ENCODE measurements around the gene RNF20.

RNF20 gene

DNA sequence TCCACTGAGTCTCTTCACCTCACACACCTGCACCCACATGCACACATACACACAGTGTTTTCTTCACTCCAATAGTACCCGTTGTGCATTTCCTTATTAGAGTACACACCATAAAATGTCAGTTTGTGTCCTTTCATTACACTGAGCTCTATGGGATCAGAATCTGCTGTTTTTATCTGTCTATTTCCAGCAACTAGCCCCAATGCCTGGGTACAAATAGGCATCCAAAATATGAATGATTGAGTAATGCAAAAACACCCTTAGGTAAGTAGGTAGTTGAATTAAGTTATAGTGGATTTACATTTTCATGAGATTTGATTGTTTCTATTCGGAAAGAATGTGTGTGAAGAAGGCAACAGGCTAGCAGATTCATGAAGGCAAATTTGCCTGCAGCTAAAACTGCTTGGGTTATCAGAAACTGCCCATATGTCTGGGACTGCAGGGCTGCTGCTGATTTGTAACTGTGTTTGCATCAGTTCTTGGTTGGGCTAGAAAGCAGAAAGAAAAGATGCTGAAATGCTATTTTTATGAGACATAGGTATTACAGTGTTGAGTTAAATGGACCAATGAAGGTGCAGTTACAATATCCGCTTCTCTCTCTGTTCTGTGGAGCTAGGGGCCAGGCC is 34.2 kb downstream of the RNF20 start:
- Histone ChIP-seq H3K4me3 (ENCODE audit: low read depth, low read length) (no peak overlapping the region), H3K36me3 (ENCODE audit: control insufficient read depth, insufficient read depth, low read length) (peaks cover 45% of the 10 kb centered on the region), H3K27ac (ENCODE audit: low read depth, low read length) (no peak overlapping the region), H3K9ac (ENCODE audit: low read depth, low read length) (no peak overlapping the region), H3K9me3 (ENCODE audit: control insufficient read depth, insufficient read depth, low read length) (no peaks in the 10 kb centered on the region), H3K27me3 (ENCODE audit: control insufficient read depth, insufficient read depth, low read length) (no peaks in the 10 kb centered on the region), H3K4me1 (ENCODE audit: control insufficient read depth, insufficient read depth, low read length) (peaks cover 21% of the 10 kb centered on the region)

DNA sequence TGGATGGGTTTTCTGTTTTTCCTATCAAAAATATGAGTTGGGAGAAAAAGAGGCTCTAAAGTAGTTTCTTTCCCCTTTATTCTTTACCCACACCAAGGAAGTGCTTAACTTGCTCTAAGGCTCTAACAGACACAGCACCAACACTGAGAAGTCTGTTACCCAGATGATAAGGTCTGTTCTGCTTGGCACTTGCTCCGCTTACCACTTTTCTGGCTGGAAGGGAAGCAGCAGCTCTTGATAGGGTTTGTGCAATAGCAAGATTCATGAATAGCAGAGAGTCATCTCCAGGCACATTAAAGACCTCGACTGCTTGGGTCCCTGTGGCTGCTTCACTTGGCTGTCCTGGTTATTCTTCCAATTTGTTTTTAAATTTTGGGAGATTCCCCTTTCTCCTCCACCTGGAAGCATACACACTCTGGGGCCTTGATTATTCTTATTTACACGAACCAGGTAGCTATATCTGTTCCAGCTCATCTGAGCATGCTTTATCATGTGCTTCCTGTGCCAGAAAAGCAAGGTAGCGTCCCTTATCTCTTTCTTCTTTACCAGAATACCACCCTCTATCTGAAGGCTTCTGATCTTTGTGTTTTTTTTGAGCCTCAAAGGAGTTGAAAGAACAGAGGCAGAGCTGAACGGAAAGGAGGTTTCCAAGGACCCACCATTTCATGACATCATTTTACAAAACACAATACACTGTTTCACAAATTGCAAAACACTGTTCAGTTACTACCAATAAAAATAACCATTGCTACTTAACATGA is 36.3 kb downstream of the RNF20 start:
- H3K9ac ChIP-seq (ENCODE audit: low read depth, low read length) = no peak overlapping the region
- no peak overlapping the region for H3K4me3 ChIP-seq (ENCODE audit: low read depth, low read length)
- peaks cover 24% of the 10 kb centered on the region for H3K4me1 ChIP-seq (ENCODE audit: control insufficient read depth, insufficient read depth, low read length)
- no peaks in the 10 kb centered on the region for H3K27me3 ChIP-seq (ENCODE audit: control insufficient read depth, insufficient read depth, low read length)
- no peaks in the 10 kb centered on the region for H3K9me3 ChIP-seq (ENCODE audit: control insufficient read depth, insufficient read depth, low read length)
- H3K36me3 ChIP-seq (ENCODE audit: control insufficient read depth, insufficient read depth, low read length) = peaks cover 30% of the 10 kb centered on the region
- no peak overlapping the region for H3K27ac ChIP-seq (ENCODE audit: low read depth, low read length)

DNA sequence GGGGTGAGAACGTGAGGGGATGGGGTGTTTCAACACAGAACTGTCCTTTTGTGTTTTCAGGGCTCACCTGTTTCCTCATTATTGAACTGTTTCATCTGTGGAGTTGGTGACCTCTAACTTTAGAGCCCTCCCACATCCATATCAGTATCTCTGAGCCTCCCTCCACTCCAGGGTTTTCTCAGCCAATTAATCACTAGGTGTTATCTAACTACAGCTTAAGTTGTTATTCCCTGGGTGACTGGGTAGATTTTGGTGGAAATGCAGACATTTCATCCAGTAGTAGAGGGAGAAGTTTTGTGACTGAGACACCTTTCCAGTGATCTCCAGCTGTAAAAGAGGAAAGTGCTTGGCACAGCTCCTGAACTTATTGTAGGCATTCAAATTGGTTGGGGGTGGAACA is 37.5 kb downstream of the RNF20 start:
- H3K9me3 ChIP-seq (ENCODE audit: control insufficient read depth, insufficient read depth, low read length) = no peaks in the 10 kb centered on the region
- H3K36me3 ChIP-seq (ENCODE audit: control insufficient read depth, insufficient read depth, low read length) = peaks cover 24% of the 10 kb centered on the region
- H3K27me3 ChIP-seq (ENCODE audit: control insufficient read depth, insufficient read depth, low read length) = no peaks in the 10 kb centered on the region
- H3K4me1 ChIP-seq (ENCODE audit: control insufficient read depth, insufficient read depth, low read length) = peaks cover 24% of the 10 kb centered on the region
- H3K9ac ChIP-seq (ENCODE audit: low read depth, low read length) = no peak overlapping the region
- no peak overlapping the region for H3K4me3 ChIP-seq (ENCODE audit: low read depth, low read length)
- no peak overlapping the region for H3K27ac ChIP-seq (ENCODE audit: low read depth, low read length)

DNA sequence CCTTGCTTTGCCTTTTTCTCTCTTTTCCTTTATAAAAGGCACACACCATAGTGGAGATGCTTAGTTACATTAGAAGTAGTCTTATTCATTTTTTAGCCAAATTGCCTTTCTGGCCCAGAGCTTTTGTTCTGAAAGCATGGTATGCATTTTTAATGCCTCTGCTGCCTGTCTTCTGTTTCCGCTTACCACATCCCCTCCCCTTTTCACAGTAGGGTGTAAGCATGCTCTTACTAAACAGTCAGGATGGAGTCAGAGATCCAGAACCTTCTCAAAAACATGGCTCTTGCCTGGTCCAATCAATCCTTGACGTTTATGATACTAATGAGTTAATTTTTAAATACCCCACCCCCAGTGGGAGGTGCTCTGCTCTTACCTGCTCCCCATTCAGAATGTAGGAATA is 38.7 kb downstream of the RNF20 start:
- Histone ChIP-seq H3K27me3 (ENCODE audit: control insufficient read depth, insufficient read depth, low read length) (no peaks in the 10 kb centered on the region), H3K9me3 (ENCODE audit: control insufficient read depth, insufficient read depth, low read length) (no peaks in the 10 kb centered on the region), H3K4me3 (ENCODE audit: low read depth, low read length) (no peak overlapping the region), H3K27ac (ENCODE audit: low read depth, low read length) (no peak overlapping the region), H3K9ac (ENCODE audit: low read depth, low read length) (no peak overlapping the region), H3K4me1 (ENCODE audit: control insufficient read depth, insufficient read depth, low read length) (peaks cover 24% of the 10 kb centered on the region), H3K36me3 (ENCODE audit: control insufficient read depth, insufficient read depth, low read length) (peaks cover 16% of the 10 kb centered on the region)

DNA sequence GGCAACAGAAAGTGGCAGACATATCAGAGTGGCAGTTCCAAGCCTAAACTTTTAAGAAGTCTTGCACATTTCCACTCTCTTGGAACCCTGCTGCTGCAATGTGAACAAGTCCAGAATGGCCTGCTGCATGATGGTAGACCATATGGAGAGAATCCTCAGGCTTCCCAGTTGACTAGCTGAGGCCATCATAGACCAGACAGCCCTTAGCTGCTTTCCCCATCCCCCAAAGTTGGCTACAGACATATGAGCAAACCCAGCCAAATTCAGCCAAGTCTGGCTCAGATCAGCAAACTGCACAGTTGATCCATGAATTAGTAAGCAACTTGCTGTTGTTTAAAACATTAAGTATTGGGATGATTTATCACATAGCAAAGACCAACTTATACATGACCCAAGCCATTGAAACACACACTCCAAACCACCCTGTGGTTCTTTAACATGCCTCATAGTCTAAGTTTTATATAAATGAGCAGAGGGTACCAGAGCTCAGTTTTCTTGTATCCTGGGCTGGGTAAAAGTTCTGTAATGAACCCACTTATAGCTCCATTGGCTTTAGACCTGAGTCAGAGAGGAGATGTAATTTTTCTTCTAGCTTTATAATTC is 41.2 kb downstream of the RNF20 start:
- no peaks in the 10 kb centered on the region for H3K27me3 ChIP-seq (ENCODE audit: control insufficient read depth, insufficient read depth, low read length)
- H3K9ac ChIP-seq (ENCODE audit: low read depth, low read length) = no peak overlapping the region
- peaks cover 29% of the 10 kb centered on the region for H3K4me1 ChIP-seq (ENCODE audit: control insufficient read depth, insufficient read depth, low read length)
- no peak overlapping the region for H3K27ac ChIP-seq (ENCODE audit: low read depth, low read length)
- no peaks in the 10 kb centered on the region for H3K36me3 ChIP-seq (ENCODE audit: control insufficient read depth, insufficient read depth, low read length)
- no peaks in the 10 kb centered on the region for H3K9me3 ChIP-seq (ENCODE audit: control insufficient read depth, insufficient read depth, low read length)
- no peak overlapping the region for H3K4me3 ChIP-seq (ENCODE audit: low read depth, low read length)

DNA sequence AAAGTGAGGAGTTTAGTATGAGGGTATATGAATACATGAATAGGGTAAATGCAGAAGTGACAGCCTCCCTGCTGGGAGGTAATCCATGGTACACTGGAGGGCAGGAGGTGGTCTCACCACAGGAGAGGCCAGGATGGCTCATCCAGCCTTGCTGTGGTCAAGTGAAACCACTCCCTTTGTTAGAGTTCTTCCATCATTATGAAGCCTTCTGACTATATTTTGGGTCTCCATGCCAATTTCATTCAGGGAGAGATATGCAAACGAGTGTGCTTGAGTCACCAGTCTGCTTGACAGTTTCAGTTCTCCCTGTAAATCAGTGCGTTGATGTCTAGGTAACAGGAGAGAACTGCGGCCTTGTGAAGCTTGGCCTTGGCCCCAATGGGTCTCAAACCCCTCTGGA is 44.7 kb downstream of the RNF20 start:
- no peaks in the 10 kb centered on the region for H3K27me3 ChIP-seq (ENCODE audit: control insufficient read depth, insufficient read depth, low read length)
- peaks cover 18% of the 10 kb centered on the region for H3K4me1 ChIP-seq (ENCODE audit: control insufficient read depth, insufficient read depth, low read length)
- H3K36me3 ChIP-seq (ENCODE audit: control insufficient read depth, insufficient read depth, low read length) = no peaks in the 10 kb centered on the region
- no peak overlapping the region for H3K4me3 ChIP-seq (ENCODE audit: low read depth, low read length)
- H3K27ac ChIP-seq (ENCODE audit: low read depth, low read length) = no peak overlapping the region
- H3K9me3 ChIP-seq (ENCODE audit: control insufficient read depth, insufficient read depth, low read length) = no peaks in the 10 kb centered on the region
- H3K9ac ChIP-seq (ENCODE audit: low read depth, low read length) = no peak overlapping the region

DNA sequence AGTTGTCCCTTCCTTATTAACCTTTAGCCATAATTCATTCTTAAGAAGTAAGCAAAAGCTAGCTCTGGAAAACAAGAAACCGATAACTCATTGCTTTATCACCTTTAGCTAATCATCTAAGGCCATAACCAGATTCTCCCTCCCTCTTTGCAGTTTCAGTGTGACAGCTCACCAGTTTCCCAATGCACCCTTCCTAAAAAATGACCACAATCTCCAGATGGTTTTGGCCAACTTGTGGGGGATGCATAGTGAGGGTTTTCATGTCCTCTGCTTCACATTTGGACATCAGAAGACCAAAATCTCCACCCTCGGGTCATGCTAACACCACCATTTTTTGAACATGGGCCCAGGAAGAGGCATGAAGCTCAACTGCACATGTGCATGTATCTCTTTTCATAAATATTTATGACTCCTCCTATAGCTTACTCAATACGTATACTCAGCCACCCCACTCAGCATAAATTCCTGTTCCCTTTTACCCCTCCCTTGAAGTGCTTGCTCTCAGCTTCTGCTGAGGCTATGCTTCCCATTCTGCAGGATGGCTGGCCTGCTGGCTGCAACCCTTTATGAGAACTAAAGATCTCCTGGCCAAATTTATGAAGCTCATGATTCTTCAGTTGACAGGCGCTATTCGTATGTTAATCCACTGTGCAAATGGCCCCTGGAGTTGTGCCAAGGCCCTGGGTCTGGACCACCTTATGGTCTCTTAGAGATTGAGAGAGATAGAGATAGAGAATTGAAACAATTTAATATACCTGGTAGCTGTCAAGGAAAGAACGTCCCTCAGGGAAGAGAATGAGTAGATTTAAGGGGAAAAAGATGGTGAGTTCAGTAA is 46.3 kb downstream of the RNF20 start:
- no peak overlapping the region for H3K27ac ChIP-seq (ENCODE audit: low read depth, low read length)
- no peak overlapping the region for H3K4me3 ChIP-seq (ENCODE audit: low read depth, low read length)
- no peaks in the 10 kb centered on the region for H3K27me3 ChIP-seq (ENCODE audit: control insufficient read depth, insufficient read depth, low read length)
- no peak overlapping the region for H3K9ac ChIP-seq (ENCODE audit: low read depth, low read length)
- H3K4me1 ChIP-seq (ENCODE audit: control insufficient read depth, insufficient read depth, low read length) = peaks cover 25% of the 10 kb centered on the region
- no peaks in the 10 kb centered on the region for H3K9me3 ChIP-seq (ENCODE audit: control insufficient read depth, insufficient read depth, low read length)
- no peaks in the 10 kb centered on the region for H3K36me3 ChIP-seq (ENCODE audit: control insufficient read depth, insufficient read depth, low read length)

DNA sequence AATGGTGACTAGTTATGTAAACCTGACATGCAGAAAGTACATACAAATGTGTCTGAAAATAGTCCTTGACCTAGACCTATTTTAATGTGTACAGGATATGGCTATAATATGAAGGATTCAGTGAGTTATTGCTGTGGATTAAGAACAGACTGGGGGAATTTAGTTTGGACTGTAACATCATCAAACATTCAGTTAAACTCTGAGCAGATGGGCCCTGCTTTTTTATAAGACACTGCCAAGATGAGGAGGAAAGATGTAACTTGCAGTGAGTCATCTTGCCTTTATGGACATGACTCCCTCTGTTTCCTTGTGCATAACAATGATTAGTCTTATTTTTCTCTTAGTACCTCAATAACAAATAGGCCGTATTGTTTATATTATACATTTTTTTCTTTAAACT is 48.9 kb downstream of the RNF20 start:
- Histone ChIP-seq H3K27me3 (ENCODE audit: control insufficient read depth, insufficient read depth, low read length) (no peaks in the 10 kb centered on the region), H3K4me3 (ENCODE audit: low read depth, low read length) (no peak overlapping the region), H3K9me3 (ENCODE audit: control insufficient read depth, insufficient read depth, low read length) (no peaks in the 10 kb centered on the region), H3K36me3 (ENCODE audit: control insufficient read depth, insufficient read depth, low read length) (no peaks in the 10 kb centered on the region), H3K4me1 (ENCODE audit: control insufficient read depth, insufficient read depth, low read length) (peaks cover 25% of the 10 kb centered on the region), H3K27ac (ENCODE audit: low read depth, low read length) (no peak overlapping the region), H3K9ac (ENCODE audit: low read depth, low read length) (no peak overlapping the region)

DNA sequence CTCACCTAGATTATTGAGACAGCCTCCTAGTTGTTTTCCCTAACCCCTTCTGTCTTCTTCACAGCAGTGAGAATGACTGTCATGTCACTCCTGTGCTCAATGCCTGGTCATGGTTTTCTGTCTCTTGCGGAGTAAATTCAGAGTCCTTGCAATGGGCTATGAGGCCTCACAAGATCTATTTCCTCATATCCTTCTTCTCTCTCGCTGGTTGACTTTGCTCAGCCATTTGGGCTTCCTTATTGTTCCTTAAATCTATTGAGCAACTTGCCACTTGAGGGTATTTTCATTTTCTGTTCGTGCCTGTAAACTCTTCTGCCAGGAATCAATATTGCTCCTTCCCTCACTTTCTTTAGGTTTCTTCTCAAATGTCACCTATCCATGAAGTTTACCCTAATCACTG is 52.1 kb downstream of the RNF20 start:
- no peaks in the 10 kb centered on the region for H3K27me3 ChIP-seq (ENCODE audit: control insufficient read depth, insufficient read depth, low read length)
- no peaks in the 10 kb centered on the region for H3K9me3 ChIP-seq (ENCODE audit: control insufficient read depth, insufficient read depth, low read length)
- no peak overlapping the region for H3K4me3 ChIP-seq (ENCODE audit: low read depth, low read length)
- no peak overlapping the region for H3K27ac ChIP-seq (ENCODE audit: low read depth, low read length)
- H3K9ac ChIP-seq (ENCODE audit: low read depth, low read length) = no peak overlapping the region
- peaks cover 20% of the 10 kb centered on the region for H3K4me1 ChIP-seq (ENCODE audit: control insufficient read depth, insufficient read depth, low read length)
- H3K36me3 ChIP-seq (ENCODE audit: control insufficient read depth, insufficient read depth, low read length) = no peaks in the 10 kb centered on the region

DNA sequence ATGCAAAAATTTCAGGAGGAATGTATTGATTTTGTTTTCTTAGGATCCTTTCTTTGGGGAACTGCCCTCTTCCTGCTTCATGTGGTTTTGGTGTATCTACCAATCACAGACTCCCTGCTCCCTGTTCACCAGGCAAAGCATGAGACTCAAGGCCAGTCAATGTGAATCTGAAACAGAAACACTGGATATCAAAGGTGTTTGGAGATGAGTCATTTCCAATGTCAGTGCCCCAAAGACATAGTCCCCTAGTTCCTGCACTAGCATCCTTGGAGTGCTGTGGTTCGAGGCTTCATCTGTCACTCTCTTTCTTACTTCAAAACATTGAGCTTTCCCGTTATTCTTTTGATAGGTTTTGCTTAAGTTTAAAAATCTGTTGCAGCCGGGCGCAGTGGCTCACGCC is 53.0 kb downstream of the RNF20 start:
- Histone ChIP-seq H3K36me3 (ENCODE audit: control insufficient read depth, insufficient read depth, low read length) (no peaks in the 10 kb centered on the region), H3K4me3 (ENCODE audit: low read depth, low read length) (no peak overlapping the region), H3K9me3 (ENCODE audit: control insufficient read depth, insufficient read depth, low read length) (no peaks in the 10 kb centered on the region)

More for the DNA sequence above, 53.0 kb downstream of the RNF20 start:
- H3K27me3 ChIP-seq (ENCODE audit: control insufficient read depth, insufficient read depth, low read length) = no peaks in the 10 kb centered on the region
- no peak overlapping the region for H3K27ac ChIP-seq (ENCODE audit: low read depth, low read length)
- H3K4me1 ChIP-seq (ENCODE audit: control insufficient read depth, insufficient read depth, low read length) = peaks cover 20% of the 10 kb centered on the region
- H3K9ac ChIP-seq (ENCODE audit: low read depth, low read length) = no peak overlapping the region

All from HUES48 (cell line).